HG03159 (cell line): ENCODE measurements around the gene ZNF550.

Experiments used
- ATAC-seq: cut with Tn5 transposase; IDR thresholded peaks from one replicate; pipeline ENCODE4 v1.9.1; 2021; ENCODE audit warnings: mild to moderate bottlenecking, moderate library complexity; ENCODE audit not compliant: unreplicated experiment

The ZNF550 gene

DNA sequence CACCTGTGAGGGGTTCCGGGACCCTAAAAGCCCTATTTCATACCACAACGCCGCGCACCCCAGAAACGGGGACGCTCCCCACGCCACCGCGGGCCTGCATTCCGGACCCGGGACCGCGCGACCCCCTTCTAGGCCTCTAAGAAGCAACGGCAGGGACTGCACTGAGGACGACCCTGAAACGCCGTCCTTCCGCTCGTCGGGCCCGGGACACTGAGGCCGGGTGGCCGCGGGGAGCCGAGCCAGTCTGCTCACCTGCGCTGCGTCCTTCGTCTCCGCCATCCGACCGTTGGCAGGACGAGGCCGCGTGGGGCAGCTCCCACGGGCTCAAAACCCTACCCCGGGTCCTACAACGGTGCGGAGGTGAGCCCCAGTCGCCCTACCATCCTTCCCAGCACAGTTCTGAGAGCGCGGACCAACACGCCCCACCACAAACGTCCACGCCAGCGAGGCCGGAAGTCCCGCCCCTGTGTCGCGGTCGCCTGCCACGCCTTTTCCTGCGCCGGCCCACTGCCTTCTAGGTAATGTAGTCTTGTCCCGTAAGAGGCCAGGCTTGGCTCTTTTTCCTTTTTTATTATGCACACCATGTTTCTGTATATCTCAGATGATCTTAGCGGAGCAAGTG lies at the start of gene ZNF550:
Gene ZNF550, minus strand, starts transcription at position 460 of the 622 bp plus-strand sequence. Its CDS starts 181 bp downstream, at position 279.
- ATAC-seq, result peak; percentile 93

DNA sequence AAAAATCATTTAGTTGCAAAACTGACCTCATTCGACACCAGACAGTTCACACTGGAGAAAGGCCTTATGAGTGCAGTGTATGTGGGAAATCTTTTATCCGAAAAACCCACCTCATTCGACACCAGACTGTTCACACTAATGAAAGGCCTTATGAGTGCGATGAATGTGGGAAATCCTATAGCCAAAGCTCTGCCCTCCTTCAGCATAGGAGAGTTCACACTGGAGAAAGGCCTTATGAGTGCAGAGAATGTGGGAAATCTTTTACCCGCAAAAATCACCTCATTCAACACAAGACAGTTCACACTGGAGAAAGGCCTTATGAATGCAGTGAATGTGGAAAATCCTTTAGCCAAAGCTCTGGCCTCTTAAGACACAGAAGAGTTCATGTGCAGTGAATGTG lies 47.3 kb upstream of the ZNF550 start:
- ATAC-seq, result no peak

DNA sequence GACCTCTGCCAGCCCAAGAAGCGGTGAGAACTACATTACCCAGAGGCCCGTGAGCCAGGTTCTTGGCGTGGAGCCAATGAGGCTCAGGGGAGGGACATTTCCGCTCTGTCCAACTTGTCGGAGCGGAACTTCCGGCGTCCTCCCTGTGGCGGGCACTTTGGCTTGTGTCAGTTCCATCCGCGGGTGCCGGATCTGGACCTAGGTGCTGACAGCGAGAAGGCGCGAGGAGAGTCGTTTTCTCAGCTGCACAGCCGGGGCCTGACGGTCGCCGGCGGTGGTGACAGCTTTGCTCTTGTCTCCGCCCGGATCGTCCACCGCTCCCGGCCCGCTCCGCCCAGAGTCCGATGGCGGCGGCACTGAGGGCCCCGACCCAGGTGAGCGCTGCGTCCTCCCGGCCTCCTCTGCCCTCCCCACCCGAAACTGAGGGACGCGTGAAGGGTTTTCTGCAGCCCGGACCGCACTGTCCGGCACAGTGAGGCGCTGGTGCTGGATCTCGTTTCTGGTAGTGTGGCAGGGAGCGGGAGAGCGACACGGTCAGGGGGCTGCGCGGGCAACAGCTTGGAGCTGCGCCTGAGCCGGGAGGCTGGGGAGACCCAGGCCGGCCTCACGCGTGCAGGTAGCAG lies 40.2 kb upstream of the ZNF550 start, which contains the start of gene ZNF530:
Gene ZNF530, plus strand, starts transcription at position 125 of the 623 bp plus-strand sequence. CDS start 4,461 bp downstream, outside the sequence.
- ATAC-seq, result peak; percentile 94

DNA sequence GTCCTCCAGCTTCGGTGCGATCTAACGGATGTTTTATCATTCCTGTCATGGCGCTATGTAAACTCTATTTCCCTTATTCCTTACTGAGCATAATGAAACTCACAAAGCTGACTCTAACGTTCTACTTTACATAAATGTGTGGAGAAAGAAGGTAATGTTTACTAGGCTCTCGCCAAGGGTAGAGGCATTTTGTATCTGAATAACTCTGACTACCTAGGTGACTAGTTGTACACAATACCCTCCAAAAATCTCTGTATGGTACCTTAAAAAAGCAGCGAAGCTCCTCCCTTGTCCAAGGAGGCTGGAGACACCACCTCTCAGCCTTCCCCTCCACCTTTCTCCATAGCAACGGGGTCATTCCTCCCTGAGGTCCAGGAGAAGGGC lies 39.7 kb upstream of the ZNF550 start:
- ATAC-seq, result no peak

DNA sequence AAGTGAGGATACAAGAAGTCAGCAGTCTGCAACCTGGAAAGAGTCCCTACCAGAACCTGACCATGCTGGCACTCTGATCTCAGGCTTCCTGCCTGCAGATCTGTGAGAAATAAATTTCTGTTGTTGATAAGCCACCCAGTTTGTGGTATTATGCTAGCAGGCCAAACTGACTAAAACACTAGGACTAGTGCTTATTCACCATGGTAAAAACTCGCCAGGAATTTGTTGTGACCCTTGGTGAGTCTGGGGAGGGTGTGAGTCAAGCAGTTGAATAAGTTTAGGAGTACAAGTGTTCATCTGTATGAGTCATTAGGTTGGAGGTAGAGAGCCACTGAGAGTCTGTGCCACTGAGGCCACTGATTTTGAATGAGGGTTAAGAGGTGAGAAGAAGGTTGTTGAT lies 27.9 kb upstream of the ZNF550 start:
- no peak for ATAC-seq

DNA sequence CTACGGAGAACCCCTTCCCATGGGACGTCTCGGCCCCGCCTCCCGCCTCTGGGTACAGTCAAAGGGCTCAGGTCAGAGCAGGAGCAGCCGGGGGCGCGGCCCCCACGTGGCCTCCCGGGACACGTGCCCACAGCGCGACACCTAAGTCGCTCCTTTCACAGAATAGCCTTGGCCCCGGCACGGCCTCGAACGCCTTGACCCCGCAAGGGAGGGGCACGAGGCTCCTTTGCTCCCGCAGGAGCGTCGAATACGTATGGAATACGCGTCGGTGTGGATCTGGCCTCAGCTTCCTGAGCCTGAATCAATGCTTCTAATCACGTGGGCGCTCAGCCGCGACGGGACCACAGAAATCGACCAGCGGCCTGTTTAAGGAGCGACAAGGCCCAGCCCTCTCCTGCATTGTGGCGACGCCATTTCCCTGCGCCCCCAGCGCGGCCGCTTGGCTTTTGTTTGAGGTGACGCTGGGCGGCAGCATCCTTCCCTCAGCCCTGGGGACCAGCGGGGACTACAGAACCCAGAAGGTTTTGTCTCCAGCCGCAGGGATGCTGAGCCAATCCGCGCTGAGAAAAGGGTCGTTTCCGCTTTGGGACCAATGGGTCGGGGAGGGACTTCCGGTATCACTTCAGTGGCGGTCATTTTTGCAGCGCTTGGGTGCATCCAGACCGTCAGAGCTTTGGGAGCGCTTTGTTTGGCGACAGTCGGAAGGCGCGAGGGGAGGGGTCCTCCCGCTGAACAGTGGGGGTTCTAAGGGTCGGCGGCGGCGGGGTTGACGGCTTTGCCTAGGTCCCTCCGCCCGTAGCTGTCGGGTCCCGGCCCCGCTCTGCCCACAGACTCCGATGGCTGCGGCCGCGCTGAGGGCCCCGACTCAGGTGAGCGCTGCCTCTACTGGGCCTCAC lies 24.1 kb upstream of the ZNF550 start, which contains the start of gene ZIK1:
Gene ZIK1, plus strand, starts transcription at position 625 of the 896 bp plus-strand sequence. Its CDS starts 212 bp downstream, at position 837.
- peak; percentile 88 for ATAC-seq

DNA sequence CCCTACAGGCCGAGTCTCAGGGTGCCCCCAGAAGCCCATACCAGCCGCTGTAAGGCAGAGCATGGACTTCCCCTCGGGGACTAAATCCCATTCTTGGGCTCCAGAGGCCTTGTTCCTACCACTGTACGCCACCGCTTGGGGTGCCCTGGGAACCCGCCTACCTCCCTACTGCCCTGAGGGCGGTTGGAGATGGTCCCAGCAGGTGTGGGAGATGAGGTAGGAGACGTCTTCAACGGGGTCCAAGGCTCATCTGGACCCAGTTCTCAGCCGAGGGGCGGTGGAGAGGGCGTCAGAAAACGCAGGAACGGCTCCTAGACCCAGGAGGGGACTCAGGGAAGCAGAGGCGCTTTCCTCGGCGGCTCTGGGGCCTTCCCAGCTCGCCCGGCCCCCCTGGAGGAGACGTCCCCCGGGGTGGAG lies 23.4 kb upstream of the ZNF550 start:
- ATAC-seq, result no peak

DNA sequence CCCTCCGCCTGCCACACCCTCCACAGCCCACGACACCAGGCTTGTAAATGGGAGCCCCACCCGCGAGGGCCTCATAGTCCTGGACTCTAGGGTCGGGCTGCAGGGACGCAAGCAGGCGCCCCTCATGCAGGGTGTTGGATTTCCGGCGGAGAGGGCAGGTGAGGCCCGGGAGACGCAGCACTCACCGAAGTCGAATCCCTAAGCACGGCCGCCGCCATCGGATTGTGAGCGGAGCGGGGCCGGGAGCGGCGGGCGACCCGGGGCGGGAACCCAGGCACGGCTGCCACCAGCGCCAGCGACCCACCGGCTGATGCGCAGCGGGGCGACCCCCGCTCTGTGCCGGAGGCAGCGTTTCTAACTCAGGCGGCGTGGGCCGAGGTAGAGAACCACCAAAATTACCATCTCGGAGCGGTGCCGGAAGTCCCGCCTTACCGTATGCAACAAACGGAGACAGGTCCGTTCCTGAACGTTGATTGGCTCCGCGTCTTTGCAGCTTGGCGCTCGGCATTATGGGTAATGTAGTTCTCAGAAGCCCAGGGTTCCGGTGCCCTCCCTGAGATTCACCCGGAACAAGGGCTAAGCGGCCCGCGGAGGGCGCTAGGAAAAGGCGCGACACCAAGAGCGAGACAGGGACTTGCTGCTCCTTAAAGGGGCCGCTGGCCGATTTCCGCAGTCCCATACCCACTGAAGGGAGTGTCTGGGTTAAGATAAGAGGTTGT lies 19.0 kb upstream of the ZNF550 start, which contains the start of gene ZNF416:
Gene ZNF416, minus strand, starts transcription at position 425 of the 719 bp plus-strand sequence. Its CDS starts 207 bp downstream, at position 218.
- peak; percentile 94 for ATAC-seq

DNA sequence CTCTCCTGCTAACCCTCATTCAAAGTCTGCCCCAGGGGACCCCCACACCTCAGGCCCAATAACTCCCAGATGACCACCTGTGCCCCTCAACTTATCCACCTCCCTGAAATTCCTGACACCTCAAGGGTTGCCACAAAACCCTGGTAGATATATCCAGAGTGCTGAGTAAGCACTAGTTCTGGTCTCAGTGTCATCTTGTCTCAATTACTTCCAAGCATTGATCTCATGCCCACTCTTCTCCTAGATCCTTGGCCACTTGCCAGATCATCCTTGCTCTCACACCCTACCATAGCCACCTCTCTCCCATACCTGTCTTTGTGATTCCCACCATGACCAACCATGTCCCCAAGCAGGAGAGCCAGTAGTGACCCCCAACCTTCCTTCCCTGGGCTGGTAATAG lies 17.0 kb upstream of the ZNF550 start:
- ATAC-seq, result no peak

DNA sequence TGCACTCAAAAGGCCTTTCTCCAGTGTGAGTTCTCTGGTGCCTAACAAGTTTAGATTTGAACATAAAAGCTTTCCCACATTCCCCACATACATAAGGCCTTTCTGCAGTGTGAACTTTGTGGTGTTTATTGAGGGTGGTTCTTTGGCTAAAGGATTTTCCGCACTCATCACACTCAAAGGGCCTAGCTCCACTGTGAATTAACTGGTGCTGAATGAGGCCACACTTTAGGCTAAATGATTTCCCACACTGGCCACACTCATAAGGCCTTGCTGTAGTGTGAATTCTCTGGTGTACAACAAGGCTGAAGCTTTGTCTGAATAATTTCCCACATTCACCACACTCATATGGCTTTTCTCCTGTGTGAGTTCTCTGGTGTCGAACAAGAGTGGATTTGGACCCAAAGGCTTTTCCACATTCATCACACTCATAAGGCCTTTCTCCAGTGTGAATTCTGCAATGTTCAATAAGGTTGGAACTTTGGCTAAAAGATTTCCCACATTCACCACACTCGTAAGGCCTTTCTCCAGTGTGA lies 12.8 kb upstream of the ZNF550 start:
- ATAC-seq, result no peak

DNA sequence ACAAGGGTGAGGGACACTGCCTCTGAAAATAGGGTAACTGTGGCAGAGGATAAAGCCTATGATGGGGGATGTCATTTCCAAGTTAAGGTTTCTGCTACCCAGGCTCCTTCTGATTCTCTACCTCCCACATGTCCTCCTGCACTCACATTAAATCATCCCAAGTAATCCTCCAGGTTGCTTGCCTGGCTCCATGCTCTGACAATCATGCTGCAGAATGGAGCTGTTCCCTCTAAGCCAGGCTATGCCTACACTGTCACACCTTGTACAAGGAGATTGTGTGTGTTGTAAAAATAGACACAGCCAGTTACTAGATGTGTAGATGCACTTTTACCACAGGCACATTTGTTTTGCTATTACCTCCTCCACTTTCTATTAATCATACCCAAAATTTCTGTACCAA lies 11.0 kb upstream of the ZNF550 start:
- no peak for ATAC-seq

DNA sequence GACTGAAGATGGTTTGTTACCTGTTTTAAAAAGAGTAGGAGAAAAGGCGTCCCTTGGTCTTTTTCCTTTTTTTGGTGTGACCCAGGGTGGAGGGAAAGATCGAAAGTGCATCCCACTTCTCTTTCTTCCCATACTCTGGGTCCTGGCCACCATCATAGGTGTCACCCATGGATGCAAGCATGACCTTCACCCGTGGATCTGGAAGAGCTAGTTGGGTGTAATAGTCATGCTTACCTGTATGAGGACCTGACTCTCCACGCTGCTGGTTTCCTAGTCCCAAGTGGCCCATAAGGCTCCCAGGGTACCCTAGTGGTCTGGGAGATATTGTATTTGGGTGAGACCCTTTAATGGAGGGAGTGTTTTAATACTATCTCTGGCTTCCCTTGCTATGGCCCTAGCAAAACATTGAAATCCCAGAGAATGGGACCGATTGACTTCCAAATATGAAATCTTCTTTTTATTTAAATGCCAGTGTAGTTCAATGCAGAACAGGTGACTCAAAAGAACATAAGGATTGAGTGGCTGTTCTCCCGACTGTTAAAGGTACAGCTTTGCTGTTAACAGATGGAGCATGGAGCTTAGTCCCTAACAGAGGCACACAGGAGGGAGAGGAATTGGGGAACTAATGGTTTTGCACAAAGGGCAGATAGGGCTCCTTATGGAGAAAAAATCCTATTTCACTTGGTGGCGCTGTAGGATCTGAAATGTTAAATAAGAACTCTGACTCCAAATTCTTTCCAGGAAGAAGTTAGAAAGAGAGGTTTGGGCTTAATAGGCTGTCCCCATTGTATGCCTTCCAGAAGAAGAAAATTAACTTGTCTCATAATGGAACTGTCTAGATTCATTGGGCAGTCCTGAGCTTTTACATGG lies 7.0 kb upstream of the ZNF550 start:
- ATAC-seq, result no peak

DNA sequence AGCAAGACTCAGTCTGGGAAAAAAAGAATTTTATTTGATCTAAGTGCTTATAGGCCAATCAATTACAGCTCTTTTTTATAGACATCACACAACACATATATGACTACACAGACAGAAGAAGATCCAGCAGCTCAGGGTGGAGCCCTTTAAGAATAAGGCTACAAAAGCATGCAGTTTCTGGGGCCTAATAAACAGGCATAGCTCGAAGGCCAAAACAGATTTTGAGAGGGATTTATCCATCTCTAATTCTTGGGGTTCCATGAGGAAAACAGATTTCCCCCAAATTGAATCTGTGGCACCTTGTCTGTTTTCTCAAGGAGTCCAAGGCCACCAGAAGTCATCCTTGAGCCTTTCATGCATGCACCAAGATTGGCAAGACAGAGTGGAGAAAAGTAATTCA lies 3.9 kb upstream of the ZNF550 start:
- no peak for ATAC-seq

DNA sequence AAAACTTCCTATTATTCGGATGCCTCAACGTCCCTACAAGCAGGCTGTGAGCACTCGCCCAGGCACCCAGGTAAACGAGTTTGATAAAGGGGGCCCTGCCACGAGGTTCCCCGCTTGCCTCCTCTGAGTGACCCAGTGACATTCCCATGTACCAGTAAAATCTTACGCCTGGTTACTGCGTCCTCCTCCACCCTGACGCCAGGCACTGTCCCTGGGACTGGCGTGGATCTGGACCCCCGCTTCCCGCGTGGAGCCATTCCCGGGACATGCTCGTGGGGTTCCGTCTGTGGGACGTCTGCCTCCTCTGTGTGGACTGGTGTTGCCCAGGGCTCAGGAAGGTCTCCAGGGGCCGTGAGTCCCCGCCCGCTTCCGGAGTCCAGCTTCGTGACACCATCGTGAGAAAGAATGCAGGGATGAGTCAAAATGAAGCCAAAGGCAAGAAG lies 407 bp upstream of the ZNF550 start:
- ATAC-seq, result peak; percentile 11

DNA sequence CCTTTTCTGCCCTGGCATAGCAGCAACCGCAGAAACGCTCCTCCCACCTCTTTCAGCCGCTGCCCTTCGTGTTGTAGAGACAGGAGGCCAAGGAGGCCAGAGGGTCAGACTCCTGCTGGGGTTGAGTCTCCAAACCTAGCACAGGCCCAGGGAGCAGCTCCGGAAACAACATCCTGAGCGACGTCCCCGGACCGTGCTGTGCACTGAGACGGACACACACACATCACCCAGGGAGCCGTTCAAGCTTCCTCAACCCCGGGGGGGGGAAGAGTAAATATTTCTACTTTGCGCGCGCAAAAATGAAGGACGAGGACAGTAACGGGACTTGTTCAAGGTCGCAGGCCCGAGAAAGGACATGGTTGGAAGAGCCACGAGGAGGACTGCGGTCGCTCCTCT lies 657 bp downstream of the ZNF550 start:
- ATAC-seq, result no peak

DNA sequence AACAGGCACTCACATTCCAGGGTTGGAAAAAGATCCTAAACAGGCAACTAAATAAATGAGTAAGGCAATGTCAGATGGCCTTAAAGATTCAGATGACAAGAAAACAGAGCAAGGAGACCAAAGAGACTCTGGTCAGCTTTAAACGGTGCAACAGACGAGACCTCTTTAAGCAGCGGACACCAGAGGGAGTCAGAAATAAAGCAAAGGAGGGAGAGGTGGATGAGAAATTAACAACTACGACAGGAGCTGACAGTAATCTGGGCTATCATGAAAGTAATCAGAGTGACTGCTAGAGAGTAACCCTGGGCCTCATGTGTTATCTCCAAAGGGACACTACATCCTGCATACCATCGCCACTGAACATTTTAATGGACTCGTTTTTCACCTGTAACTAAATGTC lies 1.1 kb downstream of the ZNF550 start:
- no peak for ATAC-seq

DNA sequence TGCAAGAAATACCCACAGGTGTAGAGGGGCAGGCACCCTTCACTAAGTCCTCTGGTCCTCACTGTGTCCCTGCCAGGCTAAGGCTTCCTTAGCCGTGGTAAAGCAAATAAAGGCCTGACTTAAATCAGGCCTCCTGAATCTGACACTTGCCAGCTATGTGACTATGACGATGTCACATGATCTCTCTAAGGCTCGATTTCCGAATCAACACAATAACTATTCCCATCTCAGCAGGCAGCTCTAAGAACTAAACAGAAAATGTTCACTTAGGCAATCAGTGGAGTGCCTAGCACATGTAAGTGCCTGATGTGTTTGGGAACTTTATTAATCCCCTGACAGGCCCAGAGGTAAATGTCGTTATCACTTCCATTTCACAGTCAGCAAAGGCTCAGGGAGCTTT lies 2.0 kb downstream of the ZNF550 start:
- ATAC-seq, result no peak

DNA sequence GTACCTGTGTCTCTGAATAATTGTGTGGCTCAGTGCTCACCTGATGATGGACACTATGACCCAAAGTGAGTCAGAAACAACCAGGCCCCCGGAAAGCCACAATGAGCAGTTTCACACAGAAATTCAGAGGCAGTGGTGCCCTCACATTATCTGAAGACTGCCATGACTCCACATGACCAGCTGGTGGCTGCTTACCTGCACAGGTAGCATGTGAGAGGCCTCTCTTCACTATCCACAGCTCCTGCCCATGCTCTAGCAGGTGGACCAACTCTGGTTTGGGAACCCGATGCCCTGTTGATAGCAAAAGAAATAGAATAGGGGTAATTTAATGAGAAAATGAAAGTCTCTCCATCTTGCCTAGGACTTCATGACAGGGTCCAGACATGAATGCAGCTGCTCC lies 7.2 kb downstream of the ZNF550 start:
- ATAC-seq, result no peak

DNA sequence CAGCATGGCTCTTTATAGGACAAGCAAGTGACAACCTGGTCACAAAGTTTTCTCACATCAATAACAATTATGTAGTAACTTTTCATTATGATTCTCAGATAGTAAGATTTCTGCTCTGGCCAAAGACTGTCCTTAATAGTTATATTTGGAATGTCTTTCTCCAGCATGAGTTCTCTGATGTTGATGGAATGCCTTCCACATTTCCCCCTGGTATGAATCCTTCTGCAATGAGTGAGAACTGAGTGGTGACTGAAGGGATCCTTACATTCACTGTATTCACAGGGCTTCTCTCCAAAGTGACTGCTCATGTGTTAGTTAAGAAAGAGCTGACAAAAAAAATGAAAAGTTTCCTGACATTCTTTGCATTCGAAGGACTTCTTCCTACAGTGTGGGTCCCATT lies 13.2 kb downstream of the ZNF550 start:
- no peak for ATAC-seq
